CD4-positive, CD25-positive, alpha-beta regulatory T cell (primary cell): ENCODE results near the gene CACYBP. TPM values are rescaled to one million over a fixed set of nuclear protein-coding genes. Genes with fewer than 3 reads are reported as not detected.

Experiments
- ATAC-seq, 2 donors: fragments of 150-1000 bp; cut with Tn5 transposase; one replicate each; pipeline ENCODE4 v1.10.0; 2021; ENCODE audit warnings: low read depth in 2 of 2, moderate number of reproducible peaks in 2 of 2, moderate library complexity in 1 of 2
- DNase-seq, 3 donors: peaks; one replicate each; pipeline versions ENCODE4 v3.0.0 to v3.0.0-alpha.2; 2012 to 2022; ENCODE audit warnings: mixed read lengths in 1 of 3
- H3K27ac ChIP-seq: one replicate; pipeline ENCODE4 v1.7.0; 2013; ENCODE audit warnings: mild to moderate bottlenecking, low read length; ENCODE audit not compliant: insufficient read depth, poor library complexity, severe bottlenecking
- H3K27me3 ChIP-seq: one replicate; pipeline ENCODE4 v1.7.0; 2013; ENCODE audit warnings: low read length; ENCODE audit not compliant: control insufficient read depth, insufficient read depth
- H3K36me3 ChIP-seq: one replicate; pipeline ENCODE4 v1.7.0; 2013; ENCODE audit warnings: mild to moderate bottlenecking, low read length, moderate library complexity; ENCODE audit not compliant: control insufficient read depth, insufficient read depth
- H3K4me1 ChIP-seq: 2 replicates; pipeline ENCODE4 v1.7.0; 2013; ENCODE audit warnings: mild to moderate bottlenecking, low read length; ENCODE audit not compliant: insufficient read depth, control insufficient read depth, poor library complexity, severe bottlenecking
- H3K4me3 ChIP-seq: one replicate; pipeline ENCODE4 v1.7.0; 2013; ENCODE audit warnings: low read depth, mild to moderate bottlenecking, low read length, moderate library complexity
- H3K9me3 ChIP-seq, 2 experiments: 1 replicate in 1 of 2; 2 replicates in 1 of 2; pipeline ENCODE4 v1.7.0; 2013; ENCODE audit warnings: low read length in 2 of 2, mild to moderate bottlenecking in 1 of 2, moderate library complexity in 1 of 2; ENCODE audit not compliant: control insufficient read depth in 2 of 2
- H3K27ac Mint-ChIP-seq, 3 donors: one replicate each; pipeline ENCODE4 v1.8.0; 2020 to 2022; ENCODE audit warnings: mild to moderate bottlenecking in 3 of 3, mixed read lengths in 3 of 3, moderate library complexity in 2 of 3
- H3K27me3 Mint-ChIP-seq: one replicate; pipeline ENCODE4 v1.8.0; 2022; ENCODE audit warnings: mild to moderate bottlenecking, mixed read lengths
- H3K36me3 Mint-ChIP-seq: one replicate; pipeline ENCODE4 v1.8.0; 2020; ENCODE audit warnings: mixed read lengths
- H3K4me1 Mint-ChIP-seq, 4 donors: one replicate each; pipeline ENCODE4 v1.8.0; 2020 to 2022; ENCODE audit warnings: mixed read lengths in 4 of 4, mild to moderate bottlenecking in 1 of 4
- H3K4me3 Mint-ChIP-seq, 4 donors: one replicate each; pipeline ENCODE4 v1.8.0; 2020 to 2022; ENCODE audit warnings: mild to moderate bottlenecking in 4 of 4, mixed read lengths in 4 of 4, moderate library complexity in 3 of 4
- H3K9me3 Mint-ChIP-seq, 7 donors: one replicate each; pipeline ENCODE4 v1.8.0; 2020 to 2022; ENCODE audit warnings: mixed read lengths in 7 of 7, mild to moderate bottlenecking in 3 of 7, moderate library complexity in 2 of 7
- polyA plus RNA-seq, 4 donors: library from polyadenylated mRNA; unstranded; fragments of 300-500 nt; fragmentation: Illumina TruSeq; gene quantifications; one replicate each; pipeline ENCODE4 v1.2.3, GENCODE V29; 2021
- total RNA-seq: library from RNA; stranded (reverse); gene quantifications from one replicate; pipeline ENCODE4 v1.2.3, GENCODE V29; 2022

Gene CACYBP
- total and polyA plus RNA-seq, 5 donors from 2014 or later: 88.1 to 217 (median 180) TPM

DNA sequence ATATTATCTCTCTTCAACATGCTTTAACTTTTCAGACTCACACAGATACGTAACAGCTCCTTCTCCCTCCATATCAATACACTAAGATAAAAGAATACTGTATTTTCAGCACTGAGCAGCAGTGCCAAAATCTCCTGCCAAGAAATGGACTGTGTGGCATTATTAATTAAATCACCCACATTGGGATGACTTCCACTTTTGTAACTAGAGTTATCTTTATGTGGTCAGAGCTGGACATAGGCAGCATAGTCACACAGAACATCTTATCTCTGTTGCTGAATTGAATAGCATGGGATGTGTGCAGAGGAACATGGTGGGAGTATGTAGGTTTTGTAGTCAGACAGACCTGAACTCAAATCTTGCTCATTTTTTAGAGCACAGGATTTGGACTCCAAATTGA, 41.4 kb upstream of the CACYBP start:
- ATAC-seq (no peak), DNase-seq (no peak)
- no peaks in the 10 kb centered on the region for H3K9me3 ChIP-seq
- H3K36me3 ChIP-seq: peaks cover 6% of the 10 kb centered on the region
- H3K27ac ChIP-seq: no peak overlapping the region
- no peaks in the 10 kb centered on the region for H3K27me3 Mint-ChIP-seq
- no peaks in the 10 kb centered on the region for H3K27me3 ChIP-seq
- H3K4me3 Mint-ChIP-seq: peak overlapping the region in 1 of 4 donors; percentile 2
- peaks cover 11% of the 10 kb centered on the region for H3K4me1 ChIP-seq
- H3K4me1 Mint-ChIP-seq: peaks cover 27 to 56% (median 43%) of the 10 kb centered on the region in 4 donors
- H3K4me3 ChIP-seq: no peak overlapping the region
- peak overlapping the region in 1 of 3 donors; percentile 13 for H3K27ac Mint-ChIP-seq
- H3K9me3 Mint-ChIP-seq: no peaks in the 10 kb centered on the region
- peaks cover 9% of the 10 kb centered on the region for H3K36me3 Mint-ChIP-seq

DNA sequence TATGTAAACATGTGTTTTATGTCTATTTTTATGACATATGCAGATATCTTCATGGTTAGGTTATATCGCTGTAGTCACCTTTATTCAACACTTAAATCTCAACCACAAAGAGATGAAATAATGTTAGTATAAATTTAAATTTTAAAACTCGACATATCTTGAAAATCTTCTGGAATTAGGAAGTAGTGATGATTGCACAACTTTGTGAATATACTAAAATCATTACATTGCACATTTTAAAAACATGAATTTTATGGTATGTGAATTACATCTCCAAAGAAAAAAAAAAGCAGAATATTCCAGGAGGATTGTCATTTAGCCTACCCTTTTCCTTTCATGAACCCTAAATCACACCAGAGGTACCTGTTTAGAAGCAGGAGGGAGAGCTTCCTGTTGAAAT, 39.4 kb upstream of the CACYBP start:
- Mint-ChIP-seq H3K36me3 (peaks cover 9% of the 10 kb centered on the region), H3K4me1 (peaks cover 34 to 59% (median 48%) of the 10 kb centered on the region in 4 donors), H3K27me3 (no peaks in the 10 kb centered on the region), H3K4me3 (no peak overlapping the region), H3K27ac (peak overlapping the region in 1 of 3 donors; percentile 34), H3K9me3 (no peaks in the 10 kb centered on the region)
- no peak for ATAC-seq
- Histone ChIP-seq H3K27ac (no peak overlapping the region), H3K27me3 (no peaks in the 10 kb centered on the region), H3K4me3 (no peak overlapping the region), H3K36me3 (peaks cover 6% of the 10 kb centered on the region), H3K9me3 (no peaks in the 10 kb centered on the region), H3K4me1 (peaks cover 30% of the 10 kb centered on the region)
- DNase-seq: no peak

DNA sequence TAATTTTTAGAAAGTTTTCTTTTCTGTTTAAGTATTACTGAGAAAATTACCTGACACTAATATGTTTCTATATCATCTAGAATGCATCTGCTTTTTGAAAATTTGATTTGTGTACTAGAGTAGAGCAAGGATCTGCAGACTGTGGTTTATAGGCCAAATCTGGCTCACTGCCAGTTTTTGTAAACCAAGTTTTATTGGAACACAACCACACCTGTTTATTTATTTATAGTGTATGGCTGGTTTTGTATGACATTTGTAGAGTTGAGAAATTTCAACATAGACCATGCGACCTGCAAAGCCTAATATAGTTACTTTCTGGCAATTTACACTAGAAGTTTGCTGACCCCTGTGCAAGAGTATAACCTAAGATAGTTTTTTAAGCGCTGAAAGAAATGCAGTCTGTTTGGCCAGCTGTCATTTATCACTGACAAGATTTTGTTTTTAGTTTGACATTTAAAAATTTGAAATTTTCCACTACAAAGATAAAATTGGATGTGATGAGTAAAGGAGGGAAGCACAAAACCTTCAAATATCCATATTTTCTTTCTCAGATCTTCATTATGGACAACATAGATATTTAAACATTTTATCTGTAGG, 36.1 kb upstream of the CACYBP start:
- peak overlapping the region; percentile 81 for H3K27ac ChIP-seq

GRCh38 chr1:174964261-174964971, 35.3 kb upstream of the CACYBP start:
- no peaks in the 10 kb centered on the region for H3K9me3 ChIP-seq
- peaks cover 45 to 76% (median 56%) of the 10 kb centered on the region in 4 donors for H3K4me1 Mint-ChIP-seq
- H3K27me3 Mint-ChIP-seq: no peaks in the 10 kb centered on the region
- H3K4me3 Mint-ChIP-seq: peak overlapping the region; percentile 70 to 87 (median 84)
- H3K27ac ChIP-seq: peak overlapping the region; percentile 81
- peak overlapping the region; percentile 82 for H3K4me3 ChIP-seq
- H3K4me1 ChIP-seq: peaks cover 61% of the 10 kb centered on the region
- H3K36me3 ChIP-seq: no peaks in the 10 kb centered on the region
- ATAC-seq (peak; percentile 51 to 56), DNase-seq (peak in 2 of 3 donors; percentile 65 to 84)
- H3K36me3 Mint-ChIP-seq: no peaks in the 10 kb centered on the region
- peak overlapping the region; percentile 93 to 98 (median 96) for H3K27ac Mint-ChIP-seq
- H3K9me3 Mint-ChIP-seq: no peaks in the 10 kb centered on the region
- no peaks in the 10 kb centered on the region for H3K27me3 ChIP-seq

More for the DNA sequence above, 36.1 kb upstream of the CACYBP start:
- H3K27me3 Mint-ChIP-seq: no peaks in the 10 kb centered on the region
- H3K4me3 ChIP-seq: peak overlapping the region; percentile 82
- no peaks in the 10 kb centered on the region for H3K36me3 Mint-ChIP-seq
- peaks cover 4% of the 10 kb centered on the region for H3K36me3 ChIP-seq
- no peaks in the 10 kb centered on the region for H3K9me3 Mint-ChIP-seq
- peak overlapping the region; percentile 93 to 98 (median 96) for H3K27ac Mint-ChIP-seq
- no peak for ATAC-seq
- no peaks in the 10 kb centered on the region for H3K27me3 ChIP-seq
- peak overlapping the region; percentile 46 to 87 (median 76) for H3K4me3 Mint-ChIP-seq
- DNase-seq: peak in 1 of 3 donors; percentile 22
- H3K9me3 ChIP-seq: no peaks in the 10 kb centered on the region
- H3K4me1 ChIP-seq: peaks cover 53% of the 10 kb centered on the region
- peaks cover 44 to 72% (median 54%) of the 10 kb centered on the region in 4 donors for H3K4me1 Mint-ChIP-seq

DNA sequence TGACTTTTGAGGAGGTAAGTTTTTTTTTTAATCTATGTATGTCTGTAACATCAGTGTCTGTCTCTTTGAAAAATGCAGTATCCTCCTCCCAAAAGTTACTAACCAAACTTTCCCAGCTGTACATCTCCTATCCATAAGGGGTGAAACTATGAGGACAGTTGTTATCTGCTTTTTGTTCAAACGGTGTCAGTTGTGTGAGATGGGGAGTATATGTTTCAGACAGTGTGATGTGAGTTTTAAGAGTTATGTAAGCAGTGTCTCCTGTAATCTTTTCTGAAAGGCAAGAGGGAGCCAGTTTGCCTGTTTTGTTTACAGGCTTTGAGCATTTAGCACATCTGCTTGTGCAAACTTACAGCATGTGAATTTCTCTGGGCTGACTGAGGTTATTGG, 34.8 kb upstream of the CACYBP start:
- no peaks in the 10 kb centered on the region for H3K9me3 ChIP-seq
- Mint-ChIP-seq H3K27me3 (no peaks in the 10 kb centered on the region), H3K36me3 (peaks cover 3% of the 10 kb centered on the region), H3K4me1 (peaks cover 45 to 77% (median 61%) of the 10 kb centered on the region in 4 donors), H3K27ac (peak overlapping the region; percentile 93 to 98 (median 96)), H3K4me3 (peak overlapping the region; percentile 70 to 87 (median 84)), H3K9me3 (no peaks in the 10 kb centered on the region)
- peak; percentile 19 to 34 for ATAC-seq
- no peaks in the 10 kb centered on the region for H3K36me3 ChIP-seq
- peak in 1 of 3 donors; percentile 57 for DNase-seq
- peak overlapping the region; percentile 81 for H3K27ac ChIP-seq
- H3K4me3 ChIP-seq: peak overlapping the region; percentile 82
- H3K4me1 ChIP-seq: peaks cover 67% of the 10 kb centered on the region
- no peaks in the 10 kb centered on the region for H3K27me3 ChIP-seq

DNA sequence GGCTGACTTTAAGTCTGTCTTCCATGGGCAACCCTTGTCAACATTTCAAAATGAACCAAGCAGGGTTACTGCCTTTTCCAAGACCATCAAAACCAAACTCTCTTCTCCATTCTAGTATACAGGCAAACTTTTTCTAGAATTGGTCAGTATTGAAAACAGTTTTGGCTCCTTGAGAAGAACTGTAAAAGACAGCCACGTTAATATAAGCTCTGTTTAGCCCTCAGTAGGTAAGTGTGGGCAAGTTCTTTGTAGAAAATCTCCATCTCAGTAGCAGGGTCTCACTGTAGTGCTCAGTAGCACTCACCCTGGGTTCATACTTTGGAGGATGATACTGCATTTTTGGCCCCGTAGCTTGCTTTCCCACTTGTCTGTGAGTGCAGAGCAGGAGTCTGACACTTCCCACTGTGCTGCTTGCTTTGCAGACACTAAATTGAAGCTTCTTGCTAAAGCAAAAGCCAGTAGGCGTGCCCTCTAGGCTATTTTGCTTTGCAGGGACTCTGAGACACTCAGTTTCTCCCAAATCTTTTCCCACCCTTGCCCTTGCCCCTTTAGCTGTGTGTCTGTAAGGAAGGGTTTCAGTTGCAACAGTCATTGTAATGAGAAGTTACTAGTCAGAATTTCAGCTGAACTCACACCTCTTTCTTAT, 34.3 kb upstream of the CACYBP start:
- H3K27ac Mint-ChIP-seq: peak overlapping the region; percentile 93 to 98 (median 96)
- H3K4me3 ChIP-seq: peak overlapping the region; percentile 82
- peaks cover 44 to 80% (median 64%) of the 10 kb centered on the region in 4 donors for H3K4me1 Mint-ChIP-seq
- H3K9me3 Mint-ChIP-seq: no peaks in the 10 kb centered on the region
- peaks cover 72% of the 10 kb centered on the region for H3K4me1 ChIP-seq
- peak overlapping the region; percentile 70 to 87 (median 84) for H3K4me3 Mint-ChIP-seq
- H3K36me3 ChIP-seq: no peaks in the 10 kb centered on the region
- DNase-seq: peak in 2 of 3 donors; percentile 23 to 52
- H3K9me3 ChIP-seq: no peaks in the 10 kb centered on the region
- H3K27ac ChIP-seq: peak overlapping the region; percentile 81
- no peaks in the 10 kb centered on the region for H3K27me3 ChIP-seq
- peaks cover 5% of the 10 kb centered on the region for H3K36me3 Mint-ChIP-seq
- no peak for ATAC-seq
- no peaks in the 10 kb centered on the region for H3K27me3 Mint-ChIP-seq

DNA sequence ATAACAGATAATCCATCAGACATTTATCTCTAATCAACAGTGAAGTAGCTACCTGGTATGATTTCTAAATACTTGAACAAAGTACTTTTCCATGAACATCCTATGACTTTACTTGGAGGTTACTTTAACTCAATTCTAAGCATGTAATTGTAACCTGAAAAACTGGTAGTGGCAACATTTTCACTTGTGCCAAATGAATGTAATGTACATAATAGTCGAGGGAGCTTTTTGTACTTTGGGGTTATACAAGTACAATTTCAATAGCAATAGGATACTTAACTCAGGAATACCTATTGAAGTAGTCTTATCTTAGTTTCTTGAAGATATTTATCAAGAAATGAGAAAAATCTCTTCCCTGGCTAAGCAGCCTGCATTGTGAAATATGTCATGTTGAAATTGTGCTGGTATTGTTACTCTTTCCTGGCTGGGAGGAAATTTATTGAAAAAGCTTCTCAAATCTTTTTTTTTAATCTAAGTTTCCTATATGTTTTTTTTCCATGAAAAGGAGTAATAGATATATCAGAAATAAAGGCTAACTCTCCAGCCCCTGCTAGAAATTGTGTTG, 33.7 kb upstream of the CACYBP start:
- peaks cover 44 to 76% (median 59%) of the 10 kb centered on the region in 4 donors for H3K4me1 Mint-ChIP-seq
- no peaks in the 10 kb centered on the region for H3K36me3 ChIP-seq
- peak overlapping the region; percentile 70 to 87 (median 84) for H3K4me3 Mint-ChIP-seq
- no peaks in the 10 kb centered on the region for H3K27me3 Mint-ChIP-seq
- H3K27me3 ChIP-seq: no peaks in the 10 kb centered on the region
- H3K9me3 Mint-ChIP-seq: no peaks in the 10 kb centered on the region
- H3K4me3 ChIP-seq: peak overlapping the region; percentile 82
- no peaks in the 10 kb centered on the region for H3K9me3 ChIP-seq
- DNase-seq (no peak), ATAC-seq (no peak)
- H3K27ac Mint-ChIP-seq: peak overlapping the region; percentile 93 to 98 (median 96)
- H3K4me1 ChIP-seq: peaks cover 78% of the 10 kb centered on the region
- peaks cover 5% of the 10 kb centered on the region for H3K36me3 Mint-ChIP-seq
- H3K27ac ChIP-seq: peak overlapping the region; percentile 81
